Activated CD8-positive, alpha-beta memory T cell treated with anti-CD3 and anti-CD28 coated beads for 36 hours (primary cell): ENCODE measurements around the gene RPL18A. TPM values are rescaled to one million over a fixed set of nuclear protein-coding genes. Genes with fewer than 3 reads are reported as not detected.
"Not testable (repeated sequence)": the region's sequence is repeated elsewhere in the genome, so short reads cannot be mapped to it uniquely, and the experiment has no call there.

Experiments
- CTCF ChIA-PET: fragments of 350-600 bp; sonication (Branson Sonifier 250); formaldehyde crosslinking; loops from one replicate; lab custom pipeline; 2021; ENCODE audit warnings: antibody characterized with exemption; lab: Charles Lee
- POLR2A ChIA-PET: fragments of 350-600 bp; sonication (Branson Sonifier 250); formaldehyde crosslinking; loops from one replicate; lab custom pipeline; 2021; ENCODE audit warnings: antibody characterized with exemption; lab: Charles Lee
- total RNA-seq, 2 experiments: library from RNA; stranded (reverse); gene quantifications; one replicate each; pipeline ENCODE4 v1.2.3, GENCODE V29; 2021

Gene RPL18A
- total RNA-seq, 2 experiments from 2014 or later, result 3,083 to 3,091 TPM

DNA sequence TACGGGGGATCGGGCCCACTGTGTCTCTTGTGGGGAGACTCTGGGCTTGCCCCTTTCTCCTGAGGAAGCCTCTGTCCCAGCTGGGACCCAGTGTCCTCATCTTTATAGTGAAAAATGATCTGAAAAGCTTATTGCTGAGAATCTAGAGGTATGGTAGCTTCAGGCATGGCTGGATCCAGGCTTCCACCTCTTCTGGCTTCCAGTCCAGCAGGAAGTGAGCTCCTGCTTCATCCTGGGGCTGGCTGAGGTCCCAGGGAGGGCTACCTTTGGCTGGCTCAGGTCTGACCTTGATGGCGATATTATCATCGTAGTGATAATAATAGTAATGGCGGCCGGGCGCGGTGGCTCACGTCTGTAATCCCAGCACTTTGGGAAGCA lies 15.0 kb downstream of the RPL18A start:
- POLR2A ChIA-PET, result no interaction called here
- CTCF ChIA-PET, result no interaction called here

DNA sequence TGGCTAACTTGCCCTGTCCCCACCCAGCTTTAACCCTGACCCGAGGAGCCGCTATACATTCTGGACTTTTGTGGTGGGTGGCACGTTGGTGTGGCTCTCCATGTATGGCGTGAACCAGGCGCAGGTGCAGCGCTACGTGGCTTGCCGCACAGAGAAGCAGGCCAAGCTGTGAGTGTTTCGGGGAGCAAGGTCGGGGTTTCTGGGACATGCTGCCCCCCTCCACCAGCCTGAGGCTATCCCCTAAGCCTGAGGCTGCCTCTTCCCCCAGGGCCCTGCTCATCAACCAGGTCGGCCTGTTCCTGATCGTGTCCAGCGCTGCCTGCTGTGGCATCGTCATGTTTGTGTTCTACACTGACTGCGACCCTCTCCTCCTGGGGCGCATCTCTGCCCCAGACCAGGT lies 18.0 kb downstream of the RPL18A start:
- POLR2A ChIA-PET, result no interaction called here
- CTCF ChIA-PET, result no interaction called here

DNA sequence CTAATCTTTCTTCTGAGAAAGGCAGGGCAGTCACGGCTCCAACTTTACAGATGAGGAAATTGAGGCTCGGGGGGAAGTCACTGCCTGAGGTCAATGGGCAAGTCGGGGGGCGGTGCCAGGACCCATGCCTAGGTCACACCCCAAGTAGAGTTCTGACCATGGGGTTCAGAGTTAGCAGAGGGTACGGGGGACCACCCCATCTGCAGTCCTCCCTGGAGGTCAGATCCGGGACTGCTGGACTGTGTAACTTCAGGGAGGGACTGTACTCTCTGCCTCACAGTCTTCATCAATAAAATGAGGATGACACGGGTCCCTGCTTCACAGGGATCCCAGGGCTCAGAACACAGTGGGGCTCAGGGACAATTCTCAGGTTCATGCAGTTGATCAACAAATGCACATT lies 19.8 kb downstream of the RPL18A start:
- POLR2A ChIA-PET, result no interaction called here
- CTCF ChIA-PET, result no interaction called here

DNA sequence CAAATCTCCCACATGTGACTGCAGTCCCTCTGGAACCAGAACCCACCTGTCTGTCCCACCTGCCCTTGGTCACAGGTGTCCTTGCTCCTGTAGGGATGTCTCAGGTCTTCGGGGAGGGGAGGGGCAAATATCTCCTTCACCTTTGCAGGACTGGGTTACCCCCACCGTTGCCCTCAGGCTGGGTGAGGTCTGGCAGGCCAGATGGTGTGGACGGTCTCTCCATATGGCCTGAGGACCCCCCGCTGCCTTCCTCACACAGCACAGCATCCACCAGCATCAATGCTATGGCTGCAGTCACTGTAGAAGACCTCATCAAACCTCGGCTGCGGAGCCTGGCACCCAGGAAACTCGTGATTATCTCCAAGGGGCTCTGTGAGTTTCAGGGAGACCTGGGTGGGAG lies 22.0 kb downstream of the RPL18A start:
- CTCF ChIA-PET, result interaction anchor here (0.6 kb wide), 1 partner anchor 144 kb away, joined by 3 read pairs; no protein-coding TSS in a partner anchor
- POLR2A ChIA-PET, result no interaction called here

DNA sequence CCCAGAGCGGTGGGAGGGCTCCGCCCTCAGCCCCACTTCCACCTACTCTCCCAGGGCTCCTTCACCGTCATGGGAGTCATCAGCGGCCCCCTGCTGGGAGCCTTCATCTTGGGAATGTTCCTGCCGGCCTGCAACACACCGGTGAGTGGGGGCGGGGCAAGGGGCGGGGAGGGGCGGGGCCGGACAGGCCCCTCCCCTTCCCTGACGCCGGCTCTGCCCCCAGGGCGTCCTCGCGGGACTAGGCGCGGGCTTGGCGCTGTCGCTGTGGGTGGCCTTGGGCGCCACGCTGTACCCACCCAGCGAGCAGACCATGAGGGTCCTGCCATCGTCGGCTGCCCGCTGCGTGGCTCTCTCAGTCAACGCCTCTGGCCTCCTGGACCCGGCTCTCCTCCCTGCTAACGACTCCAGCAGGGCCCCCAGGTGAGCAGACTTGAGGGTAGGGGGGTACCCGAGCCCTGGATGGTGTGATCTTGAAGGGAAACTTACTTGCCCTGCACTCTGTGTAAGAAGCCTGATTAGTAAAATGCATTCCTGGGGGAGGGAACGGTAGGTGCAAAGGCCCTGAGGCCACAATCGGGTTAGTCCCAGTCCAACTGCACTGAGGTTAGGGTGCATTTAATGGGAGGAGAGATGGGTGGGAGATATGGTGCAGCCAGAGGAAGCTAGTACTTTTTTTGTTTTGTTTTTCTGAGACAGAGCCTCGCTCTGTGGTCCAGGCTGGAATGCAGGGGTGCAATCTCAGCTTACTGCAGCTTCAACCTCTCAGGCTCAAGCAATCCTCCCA lies 24.1 kb downstream of the RPL18A start:
- ChIA-PET CTCF (no interaction called here), POLR2A (no interaction called here)

DNA sequence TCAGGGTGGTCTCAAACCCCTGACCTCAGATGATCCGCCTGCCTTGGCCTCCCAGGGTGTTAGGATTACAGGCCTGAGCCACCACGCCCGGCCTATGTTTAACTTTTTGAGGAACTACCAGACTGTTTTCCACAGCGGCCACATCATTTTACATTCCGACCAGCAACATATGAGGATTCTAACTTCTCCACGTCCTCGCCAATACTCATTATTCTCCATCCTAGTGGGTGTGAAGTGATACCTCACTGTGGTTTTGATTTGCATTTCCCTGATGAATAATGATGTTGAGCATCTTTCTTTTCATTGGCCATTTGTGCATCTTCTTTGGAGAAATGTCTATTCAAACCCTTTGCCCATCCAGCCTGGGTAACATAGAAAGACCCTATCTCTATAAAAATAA lies 26.8 kb downstream of the RPL18A start:
- POLR2A ChIA-PET, result no interaction called here
- CTCF ChIA-PET, result no interaction called here

DNA sequence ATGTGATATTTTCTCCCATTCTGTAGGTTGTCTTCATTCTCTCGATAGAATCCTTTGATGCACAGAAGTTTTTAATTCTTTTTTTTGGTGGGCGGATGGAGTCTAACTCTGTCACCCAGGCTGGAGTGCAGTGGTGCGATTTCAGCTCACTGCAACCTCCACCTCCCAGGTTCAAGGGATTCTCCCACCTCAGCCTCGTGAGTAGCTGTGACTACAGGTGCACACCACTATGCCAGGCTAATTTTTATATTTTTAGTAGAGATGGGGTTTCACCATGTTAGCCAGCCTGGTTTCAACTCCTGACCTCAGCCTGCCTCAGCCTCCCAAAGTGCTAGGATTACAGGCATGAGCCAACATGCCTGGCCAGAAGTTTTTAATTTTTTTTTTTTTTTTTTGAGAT lies 27.5 kb downstream of the RPL18A start:
- POLR2A ChIA-PET, result not testable (repeated sequence)
- CTCF ChIA-PET, result interaction anchor here (0.7 kb wide), 1 partner anchor 46 kb away, joined by 3 read pairs; the partner anchor contains the start of gene CCDC124

DNA sequence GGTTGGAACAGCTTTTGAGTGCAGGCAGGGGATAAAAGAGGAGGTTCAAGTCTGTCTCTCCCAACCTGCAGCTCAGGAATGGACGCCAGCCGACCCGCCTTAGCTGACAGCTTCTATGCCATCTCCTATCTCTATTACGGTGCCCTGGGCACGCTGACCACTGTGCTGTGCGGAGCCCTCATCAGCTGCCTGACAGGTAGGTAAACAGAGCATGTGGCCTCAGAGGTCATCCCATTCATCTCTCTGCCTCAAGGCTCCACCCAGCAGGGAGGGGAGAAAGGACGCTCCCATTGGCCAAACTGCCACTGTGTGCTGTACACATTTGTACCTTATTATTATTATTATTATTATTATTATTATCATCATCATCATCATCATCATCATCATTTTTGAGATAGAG lies 28.6 kb downstream of the RPL18A start:
- POLR2A ChIA-PET, result interaction anchor here (0.7 kb wide), 1 partner anchor 612 kb away, joined by 3 read pairs; no protein-coding TSS in a partner anchor
- CTCF ChIA-PET, result no interaction called here

DNA sequence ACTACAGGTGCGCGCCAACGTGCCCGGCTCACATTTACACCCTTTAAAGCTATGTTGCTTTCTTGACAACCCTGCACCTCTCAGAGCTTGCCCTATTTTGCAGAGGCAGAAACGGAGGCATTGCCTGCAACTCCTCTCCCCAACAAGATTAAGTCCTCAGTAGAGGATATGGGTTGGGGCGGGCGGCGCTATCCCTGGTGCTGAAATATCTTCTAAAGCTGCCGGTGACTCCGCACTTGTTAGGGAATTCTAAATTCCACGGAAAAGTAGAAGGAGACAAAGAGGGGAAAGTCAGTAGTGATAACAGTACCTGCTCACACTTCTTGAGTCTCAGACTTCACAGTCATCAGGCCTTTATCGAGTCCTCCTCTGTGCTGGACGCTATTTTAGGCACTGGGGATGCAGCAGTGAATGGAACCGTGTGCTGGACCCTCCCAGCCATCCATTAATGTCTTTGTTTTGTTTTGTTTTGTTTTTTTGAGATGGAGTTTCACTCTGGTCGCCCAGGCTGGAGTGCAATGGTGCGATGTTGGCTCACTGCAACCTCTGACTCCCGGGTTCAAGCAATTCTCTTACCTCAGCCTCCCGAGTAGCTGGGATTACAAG lies 30.0 kb downstream of the RPL18A start:
- POLR2A ChIA-PET, result no interaction called here

DNA sequence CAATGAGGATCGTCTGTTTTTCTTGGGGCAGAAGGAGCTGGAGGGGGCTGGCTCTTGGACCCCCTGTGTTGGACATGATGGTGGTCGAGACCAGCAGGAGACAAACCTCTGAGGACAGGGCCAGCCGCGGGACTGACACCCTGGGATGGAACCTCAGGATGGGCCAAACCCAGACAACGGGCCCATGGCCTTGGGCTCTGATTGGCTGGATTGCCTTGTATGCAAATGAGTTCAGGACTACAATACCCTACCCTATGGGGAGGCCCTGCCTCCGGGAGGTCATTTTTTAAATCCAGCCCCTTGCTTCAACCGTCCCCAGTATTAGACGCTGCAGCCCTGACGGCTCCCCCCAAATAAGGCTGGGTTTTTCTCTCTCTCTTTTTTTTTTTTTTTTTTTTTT lies 34.1 kb downstream of the RPL18A start:
- ChIA-PET POLR2A (no interaction called here), CTCF (no interaction called here)

More for the DNA sequence above, 30.0 kb downstream of the RPL18A start:
- CTCF ChIA-PET, result no interaction called here

DNA sequence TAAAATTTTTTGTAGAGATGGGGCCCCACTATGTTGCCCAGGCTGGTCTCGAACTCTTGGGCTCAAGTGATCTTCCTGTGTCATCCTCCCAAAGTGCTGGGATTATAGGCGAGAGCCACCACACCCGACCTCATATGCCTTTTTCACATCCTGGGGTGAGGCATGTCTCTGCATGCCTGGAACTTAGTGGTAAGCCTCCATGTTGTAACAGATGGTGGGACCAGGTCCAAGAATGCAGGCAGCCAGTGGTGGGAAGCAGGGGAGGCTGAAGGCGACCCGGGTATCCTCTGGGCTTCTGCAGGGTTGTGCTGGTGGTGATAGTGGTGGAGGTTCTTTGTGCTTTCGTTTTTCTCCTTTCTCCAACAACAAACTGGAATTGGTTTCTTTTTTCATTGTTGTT lies 43.0 kb downstream of the RPL18A start:
- POLR2A ChIA-PET, result no interaction called here
- CTCF ChIA-PET, result no interaction called here

DNA sequence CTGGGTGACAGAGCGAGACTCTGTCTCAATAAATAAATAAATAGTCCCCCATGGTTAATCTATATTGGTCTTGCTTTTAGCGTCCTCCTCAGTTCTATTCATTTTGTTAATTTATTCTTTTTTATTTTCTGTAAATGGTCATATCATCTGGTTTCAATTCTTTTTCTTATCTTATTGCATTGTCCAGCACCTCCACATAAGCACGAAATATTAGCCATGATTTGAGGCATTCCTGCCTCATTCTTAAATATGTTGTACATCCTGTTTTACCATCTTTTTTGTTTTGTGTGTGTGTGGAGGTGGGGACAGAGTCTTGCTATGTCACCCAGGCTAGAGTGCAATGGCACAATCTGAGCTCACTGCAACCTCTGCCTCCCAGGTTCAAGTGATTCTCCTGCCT lies 48.5 kb downstream of the RPL18A start:
- POLR2A ChIA-PET, result no interaction called here
- CTCF ChIA-PET, result no interaction called here

DNA sequence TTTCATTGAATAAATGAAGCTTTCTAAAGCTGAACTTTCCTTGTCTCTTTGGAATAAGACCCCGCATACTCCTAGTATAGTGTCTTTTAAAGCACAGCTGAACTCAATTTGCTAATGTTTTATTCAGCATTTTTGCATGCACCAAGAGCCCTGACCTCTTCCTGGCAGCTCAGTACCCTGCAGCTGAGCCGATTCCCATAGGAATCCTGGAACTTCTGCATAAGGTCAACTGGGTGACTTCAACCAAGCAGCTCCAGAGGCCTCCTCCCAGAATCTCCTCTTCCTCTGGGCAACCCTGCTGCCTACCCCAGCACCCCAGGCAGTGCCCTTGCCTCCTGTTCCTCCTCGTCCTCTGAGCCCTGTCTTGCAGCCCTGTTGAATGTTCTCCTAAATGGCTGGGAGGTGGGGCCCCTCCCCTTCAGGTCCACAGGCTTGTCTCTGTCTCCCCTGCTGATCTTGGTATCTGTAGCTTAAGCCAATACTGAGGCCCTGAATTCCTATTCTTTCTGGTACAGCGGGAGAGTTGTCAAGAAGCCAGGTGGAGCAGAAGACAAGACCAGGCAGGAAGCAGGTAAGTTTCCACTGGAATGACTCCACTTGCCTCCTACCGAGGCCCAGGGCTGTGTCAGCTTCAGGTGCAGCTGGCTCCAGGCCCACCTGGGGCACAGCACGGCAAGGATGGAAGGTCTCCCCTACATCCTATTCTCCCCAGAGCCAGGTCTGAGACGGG lies 49.5 kb downstream of the RPL18A start:
- CTCF ChIA-PET, result interaction anchor here (0.6 kb wide), 2 partner anchors 110 to 146 kb away, joined by 4 read pairs; no protein-coding TSS in a partner anchor

DNA sequence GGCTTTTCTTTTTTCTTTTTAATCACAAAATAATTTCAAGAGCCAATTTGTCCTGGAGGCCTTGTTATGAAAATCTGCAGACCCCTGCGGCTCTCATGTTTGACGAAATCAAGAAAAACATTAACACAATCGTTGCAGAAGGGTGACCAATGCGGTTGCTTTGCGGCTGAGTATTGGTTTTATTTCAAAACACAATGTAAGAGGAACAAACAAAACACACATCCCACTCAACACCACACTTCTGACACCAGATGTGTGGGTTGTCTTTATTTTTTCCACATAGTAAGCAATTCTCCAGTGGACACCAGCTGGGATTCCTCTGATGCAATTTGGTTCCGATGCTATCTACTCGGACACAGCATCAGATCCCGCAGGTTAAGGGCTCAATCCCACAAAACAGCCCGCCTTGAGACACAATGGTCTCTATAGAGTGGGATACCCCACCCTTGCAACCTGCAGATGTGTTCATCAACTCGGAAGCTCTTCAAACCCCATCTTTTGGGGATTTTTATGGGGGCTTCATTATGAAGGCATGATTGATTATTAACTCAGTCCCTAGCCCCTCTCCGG lies 51.2 kb downstream of the RPL18A start:
- ChIA-PET POLR2A (no interaction called here), CTCF (interaction anchor here (1.0 to 1.1 kb wide), 2 partner anchors 56 to 87 kb away, joined by 3 read pairs; no protein-coding TSS in a partner anchor)

More for the DNA sequence above, 49.5 kb downstream of the RPL18A start:
- POLR2A ChIA-PET, result no interaction called here

Other genes starting within 250 kb of the RPL18A start
- gene UNC13A, start 171.6 kb upstream of the RPL18A start, total RNA-seq, result under 1 TPM in 1 of 2 experiments, not detected in 1; 0.02 TPM
- 10 to 100 TPM; 59.1 to 69.5 TPM for gene MAP1S, start 140.4 kb upstream of the RPL18A start, total RNA-seq
- 10 to 100 TPM; 36.9 to 38.5 TPM for gene FCHO1, start 108.4 kb upstream of the RPL18A start, total RNA-seq
- not detected for gene B3GNT3, start 64.8 kb upstream of the RPL18A start, total RNA-seq
- 1 to 10 TPM; 1.9 to 2.1 TPM for gene INSL3, start 38.4 kb upstream of the RPL18A start, total RNA-seq
- gene JAK3, start 11.9 kb upstream of the RPL18A start, total RNA-seq, result 100 to 1,000 TPM; 123 to 125 TPM
- gene SLC5A5, start 12.0 kb downstream of the RPL18A start, total RNA-seq, result 1 to 10 TPM; 1.0 to 1.4 TPM
- gene CCDC124, start 73.1 kb downstream of the RPL18A start, total RNA-seq, result 100 to 1,000 TPM; 182 to 184 TPM
- gene KCNN1, start 107.2 kb downstream of the RPL18A start, total RNA-seq, result under 1 TPM in 1 of 2 experiments, not detected in 1; 0.15 TPM
- gene ARRDC2, start 148.3 kb downstream of the RPL18A start, total RNA-seq, result 10 to 100 TPM; 24.7 to 26.5 TPM
- 10 to 100 TPM; 18.7 to 22.0 TPM for gene IL12RB1, start 227.0 kb downstream of the RPL18A start, total RNA-seq
- 10 to 100 TPM; 15.5 to 16.2 TPM for gene MAST3, start 237.9 kb downstream of the RPL18A start, total RNA-seq